ENCODE results near the gene ACACA. TPM values are rescaled to one million over a fixed set of nuclear protein-coding genes. Genes with fewer than 3 reads are reported as not detected.

The ACACA gene
- total and polyA plus RNA-seq, 2 experiments from 2014 or later: 59.6 to 164 TPM

- TF ChIP-seq ZNF462 (CRISPR knock-in tag; IDR thresholded peaks at IDR 0.05) (no peak), ZNF114 (CRISPR knock-in tag; IDR thresholded peaks at IDR 0.05) (no peak), POLR2AphosphoS5 (IDR thresholded peaks at IDR 0.05; ENCODE audit: low read depth) (no peak), NANOG (IDR thresholded peaks at IDR 0.05; ENCODE audit: borderline replicate concordance) (no peak), JUNB (IDR thresholded peaks at IDR 0.05; ENCODE audit: unreplicated experiment) (no peak), ETS1 (IDR thresholded peaks at IDR 0.05) (no peak), REST (IDR thresholded peaks at IDR 0.05; ENCODE audit: unreplicated experiment) (no peak), EZH2 (IDR thresholded peaks at IDR 0.05; ENCODE audit: low read depth, unreplicated experiment) (no peak)
These were observed 260.3 kb downstream of the ACACA start (continued) for GRCh38 chr17:37146086-37147064.

Measured in GM23338 (cell line).